Loucy (cell line): ENCODE measurements around the gene PRELP.

Source experiments
- CTCF ChIP-seq: fragments of 200-600 bp; sonication (generic); conservative IDR thresholded peaks from 2 replicates; pipeline ENCODE4 v1.5.1; 2014; ENCODE audit warnings: mild to moderate bottlenecking, antibody characterized with exemption, low read length
- EZH2phosphoT487 ChIP-seq: fragments of 200-600 bp; IDR thresholded peaks from 2 replicates; pipeline ENCODE4 v1.6.1; 2018; ENCODE audit warnings: antibody characterized with exemption, mild to moderate bottlenecking, moderate library complexity, borderline replicate concordance

GRCh38 chr1:203428981-203429599, 46.5 kb upstream of the PRELP start:
- TF ChIP-seq CTCF (no peak), EZH2phosphoT487 (no peak)
